ENCODE results near the gene CHCHD4. TPM values are rescaled to one million over a fixed set of nuclear protein-coding genes. Genes with fewer than 3 reads are reported as not detected.
"Not testable (repeated sequence)": the region's sequence is repeated elsewhere in the genome, so short reads cannot be mapped to it uniquely, and the experiment has no call there.

CHCHD4 gene
- total and polyA plus RNA-seq, 4 donors: 7.5 to 12.0 (median 9.0) TPM

DNA sequence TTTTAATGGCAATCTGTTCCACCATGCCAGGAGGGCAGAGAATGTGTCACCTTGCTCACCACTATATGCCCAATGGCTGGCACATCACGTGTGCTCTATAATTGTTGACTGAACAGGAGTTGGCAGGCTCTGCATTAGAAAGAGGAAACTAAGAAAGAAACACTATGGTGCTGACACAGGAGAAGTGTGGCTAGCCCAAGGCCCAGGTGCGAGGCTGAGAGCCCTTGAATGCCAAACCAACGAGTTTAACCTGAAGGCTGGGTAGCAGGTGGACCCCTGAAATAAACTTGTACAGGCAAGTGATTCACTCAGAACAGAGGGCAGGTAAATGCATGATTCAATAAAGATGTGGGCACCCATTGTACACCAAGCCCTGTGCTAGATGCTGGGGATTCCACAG is 2.4 kb downstream of the CHCHD4 start:
- no peak overlapping the region for H3K27ac ChIP-seq (ENCODE audit: low read depth in 1 of 2, low read length in 2 of 2)
- intact Hi-C loops (cut with DNase I): loop anchor here in 1 of 2 donors (5.0 to 10.0 kb wide), 2 partner anchors 52 to 225 kb away; partner anchors contain the start of genes LSM3 and XPC
- WGBS, 2 donors: 92% methylated on average over 3 of the region's 3 CpGs
- H3K36me3 ChIP-seq (ENCODE audit: control insufficient read depth in 1 of 2, insufficient read depth in 2 of 2, low read length in 1 of 2): no peaks in the 10 kb centered on the region
- DNase-seq (no peak), ATAC-seq (ENCODE audit: low FRiP score) (no peak)
- no peaks in the 10 kb centered on the region for H3K9me3 ChIP-seq (ENCODE audit: control insufficient read depth, low read length)
- H3K4me3 ChIP-seq (ENCODE audit: low read length in 2 of 2): no peak overlapping the region
- H3K4me1 ChIP-seq (ENCODE audit: control insufficient read depth in 1 of 2, insufficient read depth in 2 of 2, low read length in 2 of 2): no peaks in the 10 kb centered on the region
- H3K27me3 ChIP-seq (ENCODE audit: control insufficient read depth in 1 of 2, insufficient read depth in 2 of 2, low read length in 1 of 2): no peaks in the 10 kb centered on the region

DNA sequence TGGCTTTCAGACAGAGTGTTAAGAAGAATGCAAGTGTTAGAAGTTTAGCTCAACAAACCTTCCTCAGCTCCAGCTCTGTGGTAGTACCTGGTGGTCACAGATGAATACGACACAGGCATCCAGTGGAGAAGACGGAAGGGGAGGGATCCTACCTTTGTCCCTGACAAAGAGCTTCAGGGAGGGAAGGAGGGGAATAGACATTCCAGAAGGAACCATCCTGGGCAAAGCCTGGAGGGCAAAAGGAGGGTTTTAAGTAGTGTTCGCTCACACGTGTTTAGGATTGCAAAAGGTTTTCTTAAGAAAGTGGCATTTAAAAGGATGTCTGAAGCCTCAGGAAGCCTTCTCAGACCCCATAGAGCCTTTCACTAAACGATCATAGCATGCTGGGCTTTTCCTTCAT is 2.8 kb downstream of the CHCHD4 start:
- Histone ChIP-seq H3K4me1 (ENCODE audit: control insufficient read depth in 1 of 2, insufficient read depth in 2 of 2, low read length in 2 of 2) (no peaks in the 10 kb centered on the region), H3K9me3 (ENCODE audit: control insufficient read depth, low read length) (no peaks in the 10 kb centered on the region), H3K4me3 (ENCODE audit: low read length in 2 of 2) (no peak overlapping the region), H3K36me3 (ENCODE audit: control insufficient read depth in 1 of 2, insufficient read depth in 2 of 2, low read length in 1 of 2) (no peaks in the 10 kb centered on the region), H3K27me3 (ENCODE audit: control insufficient read depth in 1 of 2, insufficient read depth in 2 of 2, low read length in 1 of 2) (no peaks in the 10 kb centered on the region), H3K27ac (ENCODE audit: low read depth in 1 of 2, low read length in 2 of 2) (no peak overlapping the region)
- intact Hi-C loops (cut with DNase I): loop anchor here in 1 of 2 donors (5.0 to 10.0 kb wide), 2 partner anchors 53 to 225 kb away; partner anchors contain the start of genes LSM3 and XPC
- DNase-seq (no peak), ATAC-seq (ENCODE audit: low FRiP score) (no peak)
- WGBS, 2 donors: 90% methylated on average over 5 of the region's 5 CpGs

- not testable (repeated sequence) for H3K4me1 ChIP-seq (ENCODE audit: control insufficient read depth in 1 of 2, insufficient read depth in 2 of 2, low read length in 2 of 2); H3K9me3 ChIP-seq (ENCODE audit: control insufficient read depth, low read length); H3K4me3 ChIP-seq (ENCODE audit: low read length in 2 of 2); H3K27ac ChIP-seq (ENCODE audit: low read depth in 1 of 2, low read length in 2 of 2); DNase-seq; H3K36me3 ChIP-seq (ENCODE audit: control insufficient read depth in 1 of 2, insufficient read depth in 2 of 2, low read length in 1 of 2); ATAC-seq (ENCODE audit: low FRiP score); H3K27me3 ChIP-seq (ENCODE audit: control insufficient read depth in 1 of 2, insufficient read depth in 2 of 2, low read length in 1 of 2)
- WGBS, 2 donors: 96 to 97% methylated on average over 2 of the region's 2 CpGs
- intact Hi-C loops (cut with DNase I): loop anchor here in 1 of 2 donors (5.0 to 10.0 kb wide), 2 partner anchors 54 to 224 kb away; partner anchors contain the start of genes LSM3 and XPC
These were observed 3.7 kb downstream of the CHCHD4 start for GRCh38 chr3:14120921-14121448.

DNA sequence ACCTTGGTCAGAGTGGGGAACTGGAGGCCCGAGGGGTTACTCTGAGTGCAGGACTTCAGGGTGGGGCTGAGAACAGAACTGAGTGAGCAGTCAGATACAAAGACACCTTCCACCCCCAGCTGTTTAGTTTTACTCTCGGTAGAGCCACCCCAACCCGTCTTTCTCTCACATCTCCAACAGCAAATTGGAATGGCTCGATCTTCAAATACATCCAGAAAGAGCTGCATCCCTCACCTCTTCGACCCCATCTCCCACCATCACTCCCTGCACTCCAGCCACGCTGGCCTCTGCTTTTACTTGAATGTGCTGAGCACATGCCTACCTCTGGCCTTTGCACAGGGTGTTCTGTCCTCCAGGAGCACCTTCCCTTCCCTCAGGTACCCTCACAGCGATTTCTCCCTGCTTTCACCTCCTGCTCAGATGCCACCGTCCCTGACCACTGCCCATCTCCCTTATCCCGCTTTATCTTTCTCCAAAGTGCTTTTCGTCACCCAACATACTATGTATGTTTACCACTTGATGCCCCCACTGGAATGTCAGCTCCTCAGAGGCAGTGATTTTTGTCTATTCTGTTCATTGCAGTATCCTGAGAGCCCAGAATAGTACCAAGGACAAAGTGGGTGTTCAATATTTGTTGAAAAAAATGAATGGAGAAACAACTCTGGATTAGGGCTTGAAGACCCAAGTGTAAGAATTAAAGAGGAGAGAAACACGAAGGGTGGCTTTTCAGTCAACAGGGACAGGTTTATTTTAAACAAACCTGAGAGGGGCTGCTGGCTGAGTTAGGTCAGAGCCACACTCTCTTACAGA is 4.4 kb downstream of the CHCHD4 start:
- 96% methylated on average over 11 of the region's 11 CpGs for WGBS, 2 donors
- H3K4me3 ChIP-seq (ENCODE audit: low read length in 2 of 2): no peak overlapping the region
- intact Hi-C loops (cut with DNase I): loop anchor here in 1 of 2 donors (5.0 to 10.0 kb wide), 2 partner anchors 54 to 223 kb away; partner anchors contain the start of genes LSM3 and XPC
- DNase-seq: no peak
- H3K9me3 ChIP-seq (ENCODE audit: control insufficient read depth, low read length): no peaks in the 10 kb centered on the region
- ATAC-seq (ENCODE audit: low FRiP score): no peak
- H3K27ac ChIP-seq (ENCODE audit: low read depth in 1 of 2, low read length in 2 of 2): no peak overlapping the region
- no peaks in the 10 kb centered on the region for H3K4me1 ChIP-seq (ENCODE audit: control insufficient read depth in 1 of 2, insufficient read depth in 2 of 2, low read length in 2 of 2)
- H3K36me3 ChIP-seq (ENCODE audit: control insufficient read depth in 1 of 2, insufficient read depth in 2 of 2, low read length in 1 of 2): peaks cover 3% of the 10 kb centered on the region in 2 donors
- H3K27me3 ChIP-seq (ENCODE audit: control insufficient read depth in 1 of 2, insufficient read depth in 2 of 2, low read length in 1 of 2): no peaks in the 10 kb centered on the region

DNA sequence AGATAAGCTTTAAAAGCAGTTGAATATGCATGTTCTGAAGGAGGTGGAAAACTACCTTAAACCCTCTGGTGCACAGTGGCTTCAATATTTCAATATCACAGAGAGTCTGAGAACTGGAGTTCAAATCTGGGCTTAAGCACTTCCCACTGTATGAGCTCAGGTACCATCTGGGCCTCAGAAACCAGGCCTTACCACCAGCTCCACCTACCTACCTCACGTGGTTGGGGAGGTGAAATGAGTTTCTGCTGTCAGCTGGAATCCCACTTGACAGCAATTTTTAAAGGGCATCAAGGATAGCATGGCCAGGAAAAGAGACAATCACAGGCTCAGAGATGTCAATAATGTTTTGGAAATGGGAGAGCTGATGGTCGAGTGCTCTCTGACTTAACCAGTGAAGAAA is 5.0 kb downstream of the CHCHD4 start:
- Histone ChIP-seq H3K27ac (ENCODE audit: low read depth in 1 of 2, low read length in 2 of 2) (no peak overlapping the region), H3K9me3 (ENCODE audit: control insufficient read depth, low read length) (no peaks in the 10 kb centered on the region), H3K4me3 (ENCODE audit: low read length in 2 of 2) (no peak overlapping the region), H3K27me3 (ENCODE audit: control insufficient read depth in 1 of 2, insufficient read depth in 2 of 2, low read length in 1 of 2) (no peaks in the 10 kb centered on the region), H3K36me3 (ENCODE audit: control insufficient read depth in 1 of 2, insufficient read depth in 2 of 2, low read length in 1 of 2) (peaks cover 3 to 4% of the 10 kb centered on the region in 2 donors), H3K4me1 (ENCODE audit: control insufficient read depth in 1 of 2, insufficient read depth in 2 of 2, low read length in 2 of 2) (no peaks in the 10 kb centered on the region)
- intact Hi-C loops (cut with DNase I): loop anchor here in 1 of 2 donors (5.0 to 10.0 kb wide), 2 partner anchors 55 to 222 kb away; partner anchors contain the start of genes LSM3 and XPC
- no peak for DNase-seq
- ATAC-seq (ENCODE audit: low FRiP score): no peak
- WGBS, 2 donors: 89 to 96% methylated on average over 2 of the region's 2 CpGs

GRCh38 chr3:14118400-14119381 is 6.0 kb downstream of the CHCHD4 start:
- intact Hi-C loops (cut with DNase I): no loop called here
- Histone ChIP-seq H3K4me1 (ENCODE audit: control insufficient read depth in 1 of 2, insufficient read depth in 2 of 2, low read length in 2 of 2) (no peaks in the 10 kb centered on the region), H3K36me3 (ENCODE audit: control insufficient read depth in 1 of 2, insufficient read depth in 2 of 2, low read length in 1 of 2) (peaks cover 3 to 4% of the 10 kb centered on the region in 2 donors), H3K9me3 (ENCODE audit: control insufficient read depth, low read length) (no peaks in the 10 kb centered on the region), H3K4me3 (ENCODE audit: low read length in 2 of 2) (no peak overlapping the region), H3K27ac (ENCODE audit: low read depth in 1 of 2, low read length in 2 of 2) (no peak overlapping the region), H3K27me3 (ENCODE audit: control insufficient read depth in 1 of 2, insufficient read depth in 2 of 2, low read length in 1 of 2) (no peaks in the 10 kb centered on the region)
- ATAC-seq (ENCODE audit: low FRiP score) (no peak), DNase-seq (no peak)
- 59 to 63% methylated on average over 13 of the region's 13 CpGs for WGBS, 2 donors

DNA sequence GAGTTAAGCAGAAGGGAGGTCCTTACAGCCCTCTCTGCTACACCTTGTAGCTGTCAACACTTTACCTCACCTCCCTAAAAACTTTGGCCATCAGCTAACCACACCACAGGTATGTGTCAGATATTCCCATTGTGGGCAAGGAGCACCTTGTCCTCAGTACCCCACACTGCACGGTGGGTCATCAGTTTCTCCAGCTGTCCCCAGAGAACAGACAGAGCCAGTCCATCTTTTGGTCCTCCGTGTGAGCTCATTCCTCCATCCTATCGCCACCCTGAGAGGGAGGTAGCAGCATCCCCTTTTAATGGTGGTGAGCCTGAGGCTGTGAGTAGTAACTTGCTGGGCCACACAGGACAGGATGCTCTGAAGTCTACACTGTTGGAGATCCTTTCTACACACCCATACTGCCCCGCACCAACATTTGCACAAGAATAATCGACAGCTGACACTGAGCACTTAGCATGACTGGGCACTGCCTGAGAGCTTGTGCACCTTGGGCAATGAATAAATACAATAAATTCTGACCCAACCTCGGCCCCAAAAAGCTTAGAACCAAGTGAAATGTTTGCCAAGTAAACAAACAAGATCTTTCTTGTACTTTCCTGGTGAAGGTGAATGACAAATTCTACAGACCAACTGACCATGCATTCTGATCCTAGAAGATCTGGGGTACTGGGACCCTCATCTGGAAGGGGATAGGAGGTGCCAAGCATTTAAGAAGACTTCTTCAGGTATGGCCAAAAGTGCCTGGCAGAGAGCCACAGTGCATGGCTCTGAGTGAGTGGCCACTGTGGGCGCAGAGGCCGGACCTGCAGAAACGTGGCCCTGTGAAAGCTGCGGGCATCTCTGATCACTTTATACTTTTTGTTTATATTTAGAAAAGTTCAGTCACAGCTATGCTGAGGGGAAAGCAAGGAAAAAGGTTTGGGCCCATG is 6.9 kb downstream of the CHCHD4 start:
- WGBS, 2 donors: 91 to 92% methylated on average over 10 of the region's 10 CpGs
- H3K4me3 ChIP-seq (ENCODE audit: low read length in 2 of 2): no peak overlapping the region
- DNase-seq (no peak), ATAC-seq (ENCODE audit: low FRiP score) (no peak)
- no peak overlapping the region for H3K27ac ChIP-seq (ENCODE audit: low read depth in 1 of 2, low read length in 2 of 2)
- H3K4me1 ChIP-seq (ENCODE audit: control insufficient read depth in 1 of 2, insufficient read depth in 2 of 2, low read length in 2 of 2): no peaks in the 10 kb centered on the region
- H3K36me3 ChIP-seq (ENCODE audit: control insufficient read depth in 1 of 2, insufficient read depth in 2 of 2, low read length in 1 of 2): peaks cover 6 to 8% of the 10 kb centered on the region in 2 donors
- no peaks in the 10 kb centered on the region for H3K9me3 ChIP-seq (ENCODE audit: control insufficient read depth, low read length)
- H3K27me3 ChIP-seq (ENCODE audit: control insufficient read depth in 1 of 2, insufficient read depth in 2 of 2, low read length in 1 of 2): no peaks in the 10 kb centered on the region
- intact Hi-C loops (cut with DNase I): no loop called here
